MCF 10A (cell line): ENCODE data around the gene MDP1. TPM values are rescaled to one million over a fixed set of nuclear protein-coding genes. Genes with fewer than 3 reads are reported as not detected.

Source experiments
- BruUV-seq: library from RNA; stranded (reverse); fragments of 400-500 nt; replicated peaks from 2 replicates; lab custom pipeline; 2021; lab: Mats Ljungman, UMichigan
- CTCF ChIA-PET: fragments of 300-600 bp; sonication (Branson Sonifier 250); formaldehyde crosslinking; extraction: SDS; loops from one replicate; lab custom pipeline; 2021; ENCODE audit warnings: antibody characterized with exemption, inconsistent platforms; lab: Yijun Ruan, JAX
- POLR2A ChIA-PET: fragments of 300-600, 350-650 bp; sonication (Branson Sonifier 250); formaldehyde crosslinking; extraction: SDS; loops from one replicate; lab custom pipeline; 2020; ENCODE audit warnings: antibody characterized with exemption, inconsistent platforms; lab: Yijun Ruan, JAX
- DNase-seq: peaks from one replicate; pipeline ENCODE4 v3.0.0-alpha.2; 2018; ENCODE audit not compliant: unreplicated experiment
- H3K27ac Mint-ChIP-seq: one replicate; pipeline ENCODE4 v1.8.0; 2022; ENCODE audit warnings: mild to moderate bottlenecking, low read depth, mixed read lengths; ENCODE audit not compliant: unreplicated experiment
- H3K27me3 Mint-ChIP-seq: one replicate; pipeline ENCODE4 v1.8.0; 2022; ENCODE audit warnings: mixed read lengths; ENCODE audit not compliant: insufficient read depth, unreplicated experiment
- H3K36me3 Mint-ChIP-seq: one replicate; pipeline ENCODE4 v1.8.0; 2022; ENCODE audit warnings: mild to moderate bottlenecking, moderate library complexity, mixed read lengths; ENCODE audit not compliant: insufficient read depth, unreplicated experiment
- H3K4me1 Mint-ChIP-seq: one replicate; pipeline ENCODE4 v1.8.0; 2022; ENCODE audit warnings: mixed read lengths; ENCODE audit not compliant: insufficient read depth, unreplicated experiment
- H3K4me3 Mint-ChIP-seq: one replicate; pipeline ENCODE4 v1.8.0; 2022; ENCODE audit warnings: mild to moderate bottlenecking, moderate library complexity, mixed read lengths; ENCODE audit not compliant: unreplicated experiment
- H3K9me3 Mint-ChIP-seq: one replicate; pipeline ENCODE4 v1.8.0; 2022; ENCODE audit warnings: mixed read lengths; ENCODE audit not compliant: unreplicated experiment
- intact Hi-C: fragments of 100-400 bp; cut with micrococcal nuclease; formaldehyde crosslinking; loops from 2 replicates; pipeline ENCODE4 v1.14.1; 2022
- total RNA-seq: library from RNA; stranded (reverse); gene quantifications from 2 replicates; pipeline ENCODE4 v1.2.3, GENCODE V29; 2022
- TF ChIP-seq, protein P1 (sequence below): fragments of 200-600 bp; IDR thresholded peaks from one replicate; pipeline ENCODE4 v1.8.0; 2022; ENCODE audit warnings: antibody characterized with exemption, mild to moderate bottlenecking; ENCODE audit not compliant: unreplicated experiment

Gene MDP1
- total RNA-seq, 1 experiment from 2014 or later: 20.2 TPM

DNA sequence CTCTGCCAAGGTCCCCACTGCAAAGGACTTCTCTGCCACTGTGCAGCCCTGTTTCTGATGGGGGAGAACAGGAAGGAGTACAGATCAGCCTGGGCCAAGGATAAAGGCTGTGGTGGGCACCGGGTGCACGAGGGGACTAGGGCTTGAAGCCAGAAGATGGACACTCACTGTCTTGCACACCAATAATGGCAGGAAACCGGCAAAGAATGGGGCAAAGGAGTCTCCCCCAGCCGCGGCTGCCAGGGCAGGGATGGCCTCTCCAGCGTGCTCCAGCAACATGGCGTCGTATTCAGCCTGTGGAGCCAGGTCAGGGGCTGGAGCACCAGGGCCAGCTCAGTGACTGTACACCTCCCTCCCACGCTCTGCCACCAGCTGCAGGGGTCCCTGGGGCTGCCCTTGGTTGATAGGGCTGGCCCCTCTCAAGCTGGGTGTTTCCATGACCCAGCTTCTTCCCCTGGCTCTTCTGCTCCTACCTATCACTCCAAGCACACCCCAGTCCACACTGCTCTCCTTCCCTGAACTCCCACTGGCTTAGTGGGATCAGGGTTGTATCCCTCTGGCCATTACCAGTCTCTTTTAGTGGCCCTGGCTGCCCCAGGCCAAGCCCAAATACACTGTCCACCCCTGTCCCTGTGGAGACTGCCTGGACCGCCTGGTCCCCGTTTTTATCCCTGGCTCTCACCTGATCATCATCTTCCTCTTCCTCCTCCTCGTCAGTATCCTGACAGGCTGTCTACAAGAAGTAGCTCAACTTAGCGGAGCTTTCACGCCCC, 33.6 kb downstream of the MDP1 start:
- Mint-ChIP-seq H3K4me1 (no peaks in the 10 kb centered on the region), H3K36me3 (peaks cover 63% of the 10 kb centered on the region), H3K27me3 (no peaks in the 10 kb centered on the region), H3K4me3 (no peak overlapping the region), H3K27ac (peak overlapping the region; percentile 14), H3K9me3 (no peaks in the 10 kb centered on the region)
- no peak for DNase-seq
- ChIA-PET CTCF (interaction anchor here (2.5 to 7.0 kb wide), 2 partner anchors 22 kb away, joined by 22 to 51 read pairs; partner anchors contain the start of gene IRF9), POLR2A (interaction anchor here (2.0 kb wide), 1 partner anchor 68 kb away, joined by 4 read pairs; the partner anchor contains the start of genes DCAF11 and NRL)
- intact Hi-C loops: no loop called here
- TF ChIP-seq, protein P1, sequence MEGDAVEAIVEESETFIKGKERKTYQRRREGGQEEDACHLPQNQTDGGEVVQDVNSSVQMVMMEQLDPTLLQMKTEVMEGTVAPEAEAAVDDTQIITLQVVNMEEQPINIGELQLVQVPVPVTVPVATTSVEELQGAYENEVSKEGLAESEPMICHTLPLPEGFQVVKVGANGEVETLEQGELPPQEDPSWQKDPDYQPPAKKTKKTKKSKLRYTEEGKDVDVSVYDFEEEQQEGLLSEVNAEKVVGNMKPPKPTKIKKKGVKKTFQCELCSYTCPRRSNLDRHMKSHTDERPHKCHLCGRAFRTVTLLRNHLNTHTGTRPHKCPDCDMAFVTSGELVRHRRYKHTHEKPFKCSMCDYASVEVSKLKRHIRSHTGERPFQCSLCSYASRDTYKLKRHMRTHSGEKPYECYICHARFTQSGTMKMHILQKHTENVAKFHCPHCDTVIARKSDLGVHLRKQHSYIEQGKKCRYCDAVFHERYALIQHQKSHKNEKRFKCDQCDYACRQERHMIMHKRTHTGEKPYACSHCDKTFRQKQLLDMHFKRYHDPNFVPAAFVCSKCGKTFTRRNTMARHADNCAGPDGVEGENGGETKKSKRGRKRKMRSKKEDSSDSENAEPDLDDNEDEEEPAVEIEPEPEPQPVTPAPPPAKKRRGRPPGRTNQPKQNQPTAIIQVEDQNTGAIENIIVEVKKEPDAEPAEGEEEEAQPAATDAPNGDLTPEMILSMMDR: no peak
- no TSS peak for BruUV-seq

DNA sequence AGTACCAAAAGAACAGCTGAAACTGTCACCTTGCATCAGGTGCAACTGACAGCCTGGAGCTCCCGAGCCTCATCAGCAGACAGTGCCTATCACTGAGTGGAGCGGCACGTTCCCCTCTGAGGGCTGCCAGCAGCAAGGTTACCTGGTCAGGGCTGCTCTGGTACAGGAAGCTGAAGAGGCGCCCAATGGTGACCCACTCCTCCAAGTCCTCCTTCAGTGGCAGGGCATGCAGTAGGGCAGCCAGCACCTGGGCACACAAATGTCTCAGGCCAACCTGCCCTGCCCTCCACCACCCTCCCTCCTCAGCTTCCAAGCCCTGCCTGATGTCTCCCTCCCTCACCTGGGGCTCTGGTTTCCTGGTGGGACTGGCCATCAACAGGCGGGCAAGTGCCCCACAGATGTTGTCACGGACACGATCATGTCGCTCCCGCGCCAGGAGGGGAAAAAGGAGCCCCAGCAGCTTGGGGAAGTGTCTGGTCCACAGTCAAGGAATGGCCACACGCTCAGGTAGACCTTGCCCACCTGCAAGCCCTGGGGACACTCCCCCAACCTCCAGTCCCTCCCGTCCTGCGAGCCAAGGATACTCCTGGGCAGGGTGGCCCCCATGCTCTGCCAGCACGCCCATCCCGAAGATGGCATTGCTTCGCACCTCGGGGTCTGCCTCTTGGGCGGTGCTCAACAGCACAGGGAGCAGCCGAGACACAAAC, 34.3 kb downstream of the MDP1 start:
- ChIA-PET POLR2A (interaction anchor here (0.7 to 2.0 kb wide), 3 partner anchors 14 to 79 kb away, joined by 3 to 12 read pairs (median 4); partner anchors contain the start of genes DCAF11, NRL and TM9SF1), CTCF (interaction anchor here (0.6 to 2.5 kb wide), 4 partner anchors 12 to 152 kb away, joined by 3 to 22 read pairs (median 4); partner anchors contain the start of genes CIDEB and IRF9)
- H3K4me3 Mint-ChIP-seq: no peak overlapping the region
- no peak for DNase-seq
- no peaks in the 10 kb centered on the region for H3K27me3 Mint-ChIP-seq
- H3K27ac Mint-ChIP-seq: no peak overlapping the region
- intact Hi-C loops: no loop called here
- no peaks in the 10 kb centered on the region for H3K9me3 Mint-ChIP-seq
- TF ChIP-seq, protein P1: no peak
- no peaks in the 10 kb centered on the region for H3K4me1 Mint-ChIP-seq
- H3K36me3 Mint-ChIP-seq: peaks cover 60% of the 10 kb centered on the region
- BruUV-seq: no TSS peak

DNA sequence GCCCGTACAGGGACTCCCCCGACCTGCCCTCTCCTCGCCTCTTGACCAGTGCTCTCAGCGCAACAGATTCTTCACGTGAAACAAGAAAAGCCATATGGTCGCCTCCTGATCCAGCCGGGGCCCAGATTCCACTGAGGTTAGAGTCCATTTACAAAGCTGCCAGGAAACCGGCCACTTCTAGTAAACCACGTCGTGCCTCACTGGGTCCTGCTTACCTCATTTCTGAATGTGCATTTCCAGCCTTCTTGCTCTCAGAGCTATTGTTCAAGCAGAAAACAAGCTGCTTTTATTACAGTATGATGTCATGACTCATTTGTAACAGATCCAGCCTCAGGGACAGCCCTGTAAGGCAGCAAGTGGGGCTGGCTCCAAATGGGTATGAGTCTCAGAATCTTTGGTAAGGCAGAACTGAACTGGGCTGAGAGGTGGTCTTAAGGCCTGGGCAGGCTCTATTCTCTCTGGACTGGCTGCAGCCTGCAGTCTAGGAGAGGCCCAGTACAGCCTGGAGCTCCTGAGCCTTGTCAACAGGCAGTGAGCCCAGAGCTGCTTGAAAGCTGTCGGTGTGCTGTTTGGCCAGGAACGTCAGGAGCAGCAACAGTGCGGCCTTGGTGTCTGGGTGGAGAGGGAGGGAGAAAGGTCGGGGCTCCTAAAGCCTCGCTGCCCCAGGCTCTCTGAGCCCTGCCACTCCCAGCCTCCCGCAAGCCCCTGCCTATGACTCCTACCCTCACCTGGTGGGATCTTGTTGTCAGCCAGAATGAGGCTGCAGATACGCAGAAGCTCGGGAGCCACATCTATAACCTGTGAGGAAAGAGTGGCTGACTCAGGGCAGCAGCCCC, 35.7 kb downstream of the MDP1 start:
- TF ChIP-seq, protein P1: no peak
- DNase-seq: no peak
- Mint-ChIP-seq H3K36me3 (peaks cover 57% of the 10 kb centered on the region), H3K4me1 (no peaks in the 10 kb centered on the region), H3K4me3 (no peak overlapping the region), H3K9me3 (no peaks in the 10 kb centered on the region), H3K27me3 (no peaks in the 10 kb centered on the region), H3K27ac (no peak overlapping the region)
- ChIA-PET CTCF (interaction anchor here (0.7 to 2.5 kb wide), 4 partner anchors 9 to 90 kb away, joined by 3 to 22 read pairs (median 4); partner anchors contain the start of gene IRF9), POLR2A (interaction anchor here (0.5 to 2.9 kb wide), 7 partner anchors 8 to 1199 kb away, joined by 3 to 12 read pairs (median 3); partner anchors contain the start of genes DCAF11, EMC9, IPO4 and NRL)
- intact Hi-C loops: no loop called here
- BruUV-seq: no TSS peak
